ENCODE data around the gene OLFML2A. TPM values are rescaled to one million over a fixed set of nuclear protein-coding genes. Genes with fewer than 3 reads are reported as not detected.

Gene OLFML2A
- total and polyA plus RNA-seq, 2 of the 4 experiments (the other 2 are of a cell fraction) = 2.0 to 5.9 TPM

DNA sequence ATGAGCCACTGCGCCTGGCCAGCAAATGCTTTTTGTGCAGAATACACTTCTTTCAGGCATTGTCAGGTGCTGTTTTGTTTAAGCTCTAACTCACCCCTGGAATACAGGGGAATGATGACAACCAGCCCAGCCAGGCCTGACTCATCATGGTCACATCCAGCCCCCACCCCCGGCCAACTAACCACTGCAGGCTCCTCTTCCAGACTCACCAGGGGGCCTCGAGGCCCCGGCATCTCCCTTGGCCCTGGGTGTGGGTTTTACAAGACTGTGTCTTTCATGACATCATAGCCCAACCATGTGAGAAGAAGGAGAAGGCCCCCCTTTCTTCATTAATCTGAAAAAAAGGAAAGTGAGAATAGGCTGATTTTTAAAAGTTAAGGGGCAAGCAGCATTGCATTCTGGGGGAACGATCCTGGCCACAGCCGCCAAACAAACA lies 35.5 kb downstream of the OLFML2A start:
- in situ Hi-C loops (cut with MboI; ENCODE audit: low sequenced_read_pairs) (no loop called here), dilution Hi-C loops (cut with HindIII; ENCODE audit: low sequenced_read_pairs, unreplicated experiment) (no loop called here), intact Hi-C loops (cut with micrococcal nuclease) (loop anchor here (1.0 to 2.0 kb wide), 2 partner anchors 38 to 40 kb away; partner anchors contain the start of gene WDR38)
- peak; percentile 99 for DNase-seq
- peak overlapping the region; percentile 59 for H3K14ac ChIP-seq (replicated peaks; ENCODE audit: low read depth, low read length)
- H2BK20ac ChIP-seq (ENCODE audit: low read depth, low read length) = peak overlapping the region; percentile 74
- H3K4me3 ChIP-seq (ENCODE audit: insufficient read depth, low read depth, low read length) = no peak overlapping the region
- H2BK120ac ChIP-seq (ENCODE audit: low read depth, low read length) = peak overlapping the region; percentile 86
- H3K9ac ChIP-seq (ENCODE audit: low read depth, low read length) = no peak overlapping the region
- no peaks in the 10 kb centered on the region for H3K27me3 ChIP-seq (ENCODE audit: control insufficient read depth, insufficient read depth, low read length)
- H3K36me3 ChIP-seq (ENCODE audit: control insufficient read depth, insufficient read depth, low read length) = peaks cover 12% of the 10 kb centered on the region; the same call in 1 of the 2 replicates
- H4K8ac ChIP-seq (ENCODE audit: low read depth in 2 of 2, low read length in 2 of 2) = peak overlapping the region in 1 of 2 experiments; percentile 90; a peak in 2 of 4 replicates
- peak overlapping the region; percentile 47 for H3K27ac ChIP-seq (ENCODE audit: insufficient read depth, low read length)
- no CpG with 5 or more reads among the region's 6 CpGs for WGBS, 2 experiments (ENCODE audit: extremely low coverage in 2 of 2, insufficient read length in 1 of 2)
- no peaks in the 10 kb centered on the region for H4K20me1 ChIP-seq (ENCODE audit: insufficient read depth, low read length)
- peak overlapping the region; percentile 70 for H2AK9ac ChIP-seq (replicated peaks; ENCODE audit: low read depth, low read length, poor library complexity)
- peaks cover 0 to 10% of the 10 kb centered on the region in 2 experiments; a peak in 2 of 4 replicates for H3K79me1 ChIP-seq (ENCODE audit: low read depth in 1 of 2, low read length in 2 of 2)
- no peaks in the 10 kb centered on the region for H3K9me3 ChIP-seq (ENCODE audit: control insufficient read depth, insufficient read depth, low read length)
- H3K4ac ChIP-seq (ENCODE audit: low read depth, low read length) = peak overlapping the region; percentile 78
- peaks cover 20% of the 10 kb centered on the region for H3K9me1 ChIP-seq (ENCODE audit: insufficient read depth, low read length)
- peak overlapping the region; percentile 23 for H2BK5ac ChIP-seq (ENCODE audit: low read depth, low read length, poor library complexity, severe bottlenecking)
- H2BK15ac ChIP-seq (ENCODE audit: low read depth, low read length) = peak overlapping the region; percentile 53; the same call in 1 of the 3 replicates
- peak overlapping the region; percentile 52; the same call in 1 of the 2 replicates for H2AK5ac ChIP-seq (ENCODE audit: low read depth, low read length)
- peak overlapping the region; percentile 29; the same call in 1 of the 2 replicates for H4K5ac ChIP-seq (ENCODE audit: low read depth, low read length)
- BruUV-seq (replicated peaks) = TSS peak; percentile 41
- CTCF ChIA-PET = interaction anchor here (0.6 to 0.7 kb wide), 2 partner anchors 14 kb away, joined by 3 to 4 read pairs; no protein-coding TSS in a partner anchor
- H3K18ac ChIP-seq (ENCODE audit: low read depth, low read length) = no peak overlapping the region
- peak overlapping the region; percentile 79 for H3K23ac ChIP-seq (ENCODE audit: low read depth, low read length)
- peak overlapping the region; percentile 24; the same call in 1 of the 2 replicates for H3K56ac ChIP-seq (ENCODE audit: extremely low read depth, insufficient read depth, low read length)
- no peak overlapping the region for H3K4me2 ChIP-seq (ENCODE audit: low read depth, low read length)
- H3K4me1 ChIP-seq (ENCODE audit: control insufficient read depth, insufficient read depth, low read length) = peaks cover 23% of the 10 kb centered on the region
- peak overlapping the region; percentile 57 for H4K91ac ChIP-seq (ENCODE audit: insufficient read depth, low read depth, low read length)
- peak; percentile 91 for ATAC-seq (ENCODE audit: low read depth)
- POLR2A ChIA-PET (ENCODE audit: unreplicated experiment) = no interaction called here
- H2AFZ ChIP-seq (replicated peaks; ENCODE audit: low read length, poor library complexity) = peak overlapping the region; percentile 38
- TF ChIP-seq FOS (IDR thresholded peaks at IDR 0.05; ENCODE audit: low read depth, low read length) = peak; percentile 92
- TF ChIP-seq CHD1 (IDR thresholded peaks at IDR 0.05; ENCODE audit: low read depth, low read length) = no peak
- TF ChIP-seq MAFK (IDR thresholded peaks at IDR 0.05; ENCODE audit: low read depth, low read length) = peak; percentile 16; the same call in 1 of the 2 replicates
- peak; percentile 17; the same call in 1 of the 2 replicates for TF ChIP-seq BHLHE40 (IDR thresholded peaks at IDR 0.05; ENCODE audit: low read depth, low read length)
- TF ChIP-seq SMC3 (IDR thresholded peaks at IDR 0.05; ENCODE audit: low read depth, low read length) = no peak
- TF ChIP-seq MXI1 (IDR thresholded peaks at IDR 0.05; ENCODE audit: borderline replicate concordance, low read depth, low read length) = no peak
- TF ChIP-seq, protein P1, sequence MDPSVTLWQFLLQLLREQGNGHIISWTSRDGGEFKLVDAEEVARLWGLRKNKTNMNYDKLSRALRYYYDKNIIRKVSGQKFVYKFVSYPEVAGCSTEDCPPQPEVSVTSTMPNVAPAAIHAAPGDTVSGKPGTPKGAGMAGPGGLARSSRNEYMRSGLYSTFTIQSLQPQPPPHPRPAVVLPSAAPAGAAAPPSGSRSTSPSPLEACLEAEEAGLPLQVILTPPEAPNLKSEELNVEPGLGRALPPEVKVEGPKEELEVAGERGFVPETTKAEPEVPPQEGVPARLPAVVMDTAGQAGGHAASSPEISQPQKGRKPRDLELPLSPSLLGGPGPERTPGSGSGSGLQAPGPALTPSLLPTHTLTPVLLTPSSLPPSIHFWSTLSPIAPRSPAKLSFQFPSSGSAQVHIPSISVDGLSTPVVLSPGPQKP (IDR thresholded peaks at IDR 0.05; ENCODE audit: borderline replicate concordance, low read depth, low read length) = no peak
- TF ChIP-seq CEBPB (IDR thresholded peaks at IDR 0.05; ENCODE audit: low read depth, low read length) = no peak
- peak; percentile 35 for TF ChIP-seq RCOR1 (IDR thresholded peaks at IDR 0.05; ENCODE audit: insufficient replicate concordance, low read length)
- TF ChIP-seq RAD21 (IDR thresholded peaks at IDR 0.05; ENCODE audit: low read length) = peak; percentile 41; the same call in 1 of the 2 replicates
- no peak for TF ChIP-seq NFE2L2 (IDR thresholded peaks at IDR 0.05; ENCODE audit: low read depth, low read length)
- no peak for TF ChIP-seq RFX5 (IDR thresholded peaks at IDR 0.05; ENCODE audit: low read depth, low read length)
- TF ChIP-seq MAZ (IDR thresholded peaks at IDR 0.05; ENCODE audit: borderline replicate concordance, low read depth, low read length) = peak; percentile 97
- TF ChIP-seq, protein P2, sequence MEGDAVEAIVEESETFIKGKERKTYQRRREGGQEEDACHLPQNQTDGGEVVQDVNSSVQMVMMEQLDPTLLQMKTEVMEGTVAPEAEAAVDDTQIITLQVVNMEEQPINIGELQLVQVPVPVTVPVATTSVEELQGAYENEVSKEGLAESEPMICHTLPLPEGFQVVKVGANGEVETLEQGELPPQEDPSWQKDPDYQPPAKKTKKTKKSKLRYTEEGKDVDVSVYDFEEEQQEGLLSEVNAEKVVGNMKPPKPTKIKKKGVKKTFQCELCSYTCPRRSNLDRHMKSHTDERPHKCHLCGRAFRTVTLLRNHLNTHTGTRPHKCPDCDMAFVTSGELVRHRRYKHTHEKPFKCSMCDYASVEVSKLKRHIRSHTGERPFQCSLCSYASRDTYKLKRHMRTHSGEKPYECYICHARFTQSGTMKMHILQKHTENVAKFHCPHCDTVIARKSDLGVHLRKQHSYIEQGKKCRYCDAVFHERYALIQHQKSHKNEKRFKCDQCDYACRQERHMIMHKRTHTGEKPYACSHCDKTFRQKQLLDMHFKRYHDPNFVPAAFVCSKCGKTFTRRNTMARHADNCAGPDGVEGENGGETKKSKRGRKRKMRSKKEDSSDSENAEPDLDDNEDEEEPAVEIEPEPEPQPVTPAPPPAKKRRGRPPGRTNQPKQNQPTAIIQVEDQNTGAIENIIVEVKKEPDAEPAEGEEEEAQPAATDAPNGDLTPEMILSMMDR (conservative IDR thresholded peaks at IDR 0.05; ENCODE audit: low read depth, low read length) = peak; percentile 31
- no peak for TF ChIP-seq POLR2A (IDR thresholded peaks at IDR 0.05; ENCODE audit: low read depth, low read length)
